ENCODE measurements around the gene BSG. TPM values are rescaled to one million over a fixed set of nuclear protein-coding genes. Genes with fewer than 3 reads are reported as not detected.

BSG gene
- total RNA-seq, 4 donors from 2014 or later: 305 to 380 (median 364) TPM

DNA sequence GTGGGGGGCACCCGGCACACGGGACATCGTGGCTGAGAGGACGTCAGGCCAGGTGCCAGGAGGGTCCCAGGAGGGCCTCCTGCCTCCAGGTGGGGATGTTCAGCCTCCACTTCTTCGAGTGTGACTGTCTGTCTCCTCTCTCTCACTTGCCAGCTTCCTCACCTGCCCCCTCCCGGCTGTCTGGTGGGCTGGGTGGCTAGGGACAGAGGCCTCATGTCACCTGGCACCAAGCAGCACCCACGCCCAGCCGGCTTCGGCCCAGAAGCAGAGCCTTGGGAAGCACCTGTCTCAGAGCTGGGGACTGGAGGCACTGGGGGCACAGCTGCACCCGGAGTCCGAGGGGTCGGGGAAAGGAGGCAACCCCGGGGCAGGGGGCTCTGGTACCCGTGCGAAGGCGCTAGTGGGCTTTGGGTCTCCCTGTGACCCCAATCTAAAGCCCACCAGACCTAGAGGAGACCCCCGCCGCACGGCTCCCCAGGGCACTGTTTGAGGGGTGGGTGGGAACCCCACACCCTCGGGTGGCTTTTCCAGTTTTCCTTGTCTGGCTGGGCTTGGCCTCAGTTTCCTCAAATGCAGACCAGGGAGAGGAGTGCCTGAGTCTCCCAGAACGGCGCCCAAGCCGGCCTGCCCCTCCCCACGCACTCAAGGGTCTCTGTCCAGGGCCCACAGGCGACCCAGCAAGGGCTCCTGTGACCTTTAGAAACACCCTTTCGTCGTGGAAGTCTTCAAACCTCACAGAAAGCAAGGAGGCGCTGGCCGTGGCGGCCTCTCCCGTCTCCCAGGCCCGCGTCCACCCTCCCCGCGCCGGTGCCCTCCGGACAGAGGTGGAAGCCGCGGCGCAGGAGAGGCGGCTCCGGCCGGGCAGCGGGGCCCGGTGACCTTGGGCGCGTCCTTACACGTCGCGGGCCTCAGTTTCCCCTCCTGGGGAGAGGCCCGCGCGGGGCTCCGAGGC is 16.6 kb downstream of the BSG start:
- TF ChIP-seq POLR2A (IDR thresholded peaks at IDR 0.05): no peak
- TF ChIP-seq CTCF (IDR thresholded peaks at IDR 0.05 in 4 of 5, conservative IDR thresholded peaks at IDR 0.05 in 1 of 5): no peak
- Histone ChIP-seq H3K27ac (no peak overlapping the region), H3K9me3 (no peaks in the 10 kb centered on the region), H3K36me3 (no peaks in the 10 kb centered on the region), H3K4me1 (no peaks in the 10 kb centered on the region), H3K4me3 (no peak overlapping the region), H3K27me3 (peaks cover 39 to 48% (median 43%) of the 10 kb centered on the region in 3 donors)
- DNase-seq: no peak
- in situ Hi-C loops (cut with MboI; ENCODE audit: low sequenced_read_pairs in 4 of 4): no loop called here
- intact Hi-C loops (cut with DNase I; ENCODE audit: low total_unique reads): no loop called here
- no peak for ATAC-seq

- DNase-seq (no peak), ATAC-seq (no peak)
- Histone ChIP-seq H3K27me3 (peaks cover 39 to 53% (median 43%) of the 10 kb centered on the region in 3 donors), H3K27ac (no peak within 1 kb of the TSS), H3K9me3 (no peaks in the 10 kb centered on the region), H3K36me3 (no peaks in the 10 kb centered on the region), H3K4me1 (no peaks in the 10 kb centered on the region), H3K4me3 (no peak within 1 kb of the TSS)
- intact Hi-C loops (cut with DNase I; ENCODE audit: low total_unique reads): no loop called here
- no peak for TF ChIP-seq CTCF (IDR thresholded peaks at IDR 0.05 in 4 of 5, conservative IDR thresholded peaks at IDR 0.05 in 1 of 5)
- no peak for TF ChIP-seq POLR2A (IDR thresholded peaks at IDR 0.05)
- in situ Hi-C loops (cut with MboI; ENCODE audit: low sequenced_read_pairs in 4 of 4): no loop called here
Measured at GRCh38 chr19:589693-590395, 17.4 kb downstream of the BSG start, which contains the start of gene HCN2. HCN2 (plus strand) TSS chr19:589881; CDS start chr19:589946, 65 bp downstream.

DNA sequence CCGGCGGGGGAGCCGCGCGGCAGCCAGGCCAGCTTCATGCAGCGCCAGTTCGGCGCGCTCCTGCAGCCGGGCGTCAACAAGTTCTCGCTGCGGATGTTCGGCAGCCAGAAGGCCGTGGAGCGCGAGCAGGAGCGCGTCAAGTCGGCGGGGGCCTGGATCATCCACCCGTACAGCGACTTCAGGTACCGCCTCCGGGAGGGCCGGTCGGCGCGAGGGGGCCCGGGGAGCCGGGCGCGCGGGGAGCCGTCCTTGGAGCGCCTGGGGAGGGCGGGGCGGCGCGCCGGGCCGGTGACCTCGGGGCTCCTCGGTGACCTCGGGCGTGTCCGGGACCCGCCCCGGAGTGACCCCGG is 18.0 kb downstream of the BSG start:
- no peaks in the 10 kb centered on the region for H3K4me1 ChIP-seq
- intact Hi-C loops (cut with DNase I; ENCODE audit: low total_unique reads): no loop called here
- in situ Hi-C loops (cut with MboI; ENCODE audit: low sequenced_read_pairs in 4 of 4): no loop called here
- ATAC-seq (no peak), DNase-seq (no peak)
- no peak overlapping the region for H3K27ac ChIP-seq
- peaks cover 39 to 53% (median 43%) of the 10 kb centered on the region in 3 donors for H3K27me3 ChIP-seq
- no peaks in the 10 kb centered on the region for H3K9me3 ChIP-seq
- H3K4me3 ChIP-seq: no peak overlapping the region
- TF ChIP-seq CTCF (IDR thresholded peaks at IDR 0.05 in 4 of 5, conservative IDR thresholded peaks at IDR 0.05 in 1 of 5): no peak
- H3K36me3 ChIP-seq: no peaks in the 10 kb centered on the region

- Histone ChIP-seq H3K4me1 (no peaks in the 10 kb centered on the region), H3K27me3 (peaks cover 39 to 53% (median 43%) of the 10 kb centered on the region in 3 donors), H3K27ac (no peak overlapping the region), H3K9me3 (no peaks in the 10 kb centered on the region), H3K36me3 (no peaks in the 10 kb centered on the region), H3K4me3 (no peak overlapping the region)
- DNase-seq: no peak
- intact Hi-C loops (cut with DNase I; ENCODE audit: low total_unique reads) (no loop called here), in situ Hi-C loops (cut with MboI; ENCODE audit: low sequenced_read_pairs in 4 of 4) (no loop called here)
- ATAC-seq: no peak
- TF ChIP-seq CTCF (IDR thresholded peaks at IDR 0.05 in 4 of 5, conservative IDR thresholded peaks at IDR 0.05 in 1 of 5) (no peak), POLR2A (IDR thresholded peaks at IDR 0.05) (no peak)
Measured at GRCh38 chr19:590750-591098, 18.3 kb downstream of the BSG start.
